MM.1S (cell line): ENCODE results near the gene LRFN2.

Source experiments
- CTCF ChIP-seq: fragments of 300-600 bp; sonication (generic); IDR thresholded peaks from 2 replicates; pipeline ENCODE4 v1.5.1; 2016; ENCODE audit warnings: antibody characterized with exemption, low read length, mixed read lengths
- EZH2 ChIP-seq: fragments of 300-600 bp; sonication (generic); optimal IDR thresholded peaks from 2 replicates; pipeline ENCODE3; 2017; ENCODE audit warnings: low read depth, mild to moderate bottlenecking, antibody characterized with exemption, low read length, mixed read lengths

GRCh38 chr6:40630488-40630887, 43.3 kb upstream of the LRFN2 start:
- TF ChIP-seq CTCF (no peak), EZH2 (no peak)
